ENCODE results near the gene HPCAL4.

DNA sequence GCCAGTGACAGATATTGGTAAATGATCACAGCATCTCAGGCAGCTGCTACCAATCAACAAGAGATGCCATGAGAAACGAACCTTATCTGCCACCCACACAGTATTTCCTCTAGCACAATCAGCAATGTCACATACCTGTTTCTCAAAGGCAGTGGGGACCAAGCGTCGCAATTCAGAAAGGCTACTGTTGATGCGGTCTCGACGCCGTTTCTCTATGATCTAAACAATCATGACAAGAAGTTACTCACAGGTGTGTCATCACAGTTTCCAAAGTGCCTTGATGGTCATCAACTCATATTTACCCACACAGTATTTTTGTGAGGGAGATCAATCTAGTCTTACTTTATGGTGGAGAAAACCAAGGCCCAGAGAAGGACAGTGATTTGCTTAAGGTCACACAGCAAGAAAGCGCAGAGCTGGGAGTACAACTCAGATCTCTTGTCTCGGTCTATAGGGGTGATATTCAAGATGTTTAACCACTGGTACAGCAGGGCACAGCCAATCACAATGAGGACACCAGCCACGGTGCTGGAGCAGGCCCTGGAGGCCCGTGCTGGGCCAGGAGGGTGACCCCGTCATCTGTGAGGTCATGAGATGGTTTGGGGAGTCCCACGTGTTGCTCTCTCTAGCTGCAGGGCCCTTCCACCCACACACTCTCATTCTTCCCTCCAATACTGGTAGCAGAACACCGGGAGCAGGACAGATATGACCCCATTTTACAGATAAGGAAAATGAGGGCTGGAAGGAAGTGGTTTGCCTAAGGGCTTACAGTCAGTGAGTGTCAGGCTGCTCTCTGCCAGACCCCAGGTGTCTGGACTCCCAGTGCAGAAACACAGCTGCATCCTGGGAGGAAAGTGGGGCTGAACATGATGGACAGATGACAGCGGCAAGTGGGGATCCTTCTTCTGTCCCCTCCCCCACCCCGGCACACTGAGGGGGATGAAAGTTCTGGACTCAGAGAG lies 59.6 kb downstream of the HPCAL4 start:
- TF ChIP-seq POLR2A (IDR thresholded peaks at IDR 0.05) (no peak), CTCF (IDR thresholded peaks at IDR 0.05) (no peak)

Data from tibial nerve (tissue), 3 donors.